CD4-positive, alpha-beta T cell treated with Interferon alpha-2 for 1 hour (primary cell): ENCODE measurements around the gene MICAL3.

Experiments used
- DNase-seq, 2 donors: peaks; one replicate each; pipeline ENCODE4 v3.0.0-alpha.2; 2020 to 2022

MICAL3 gene

GRCh38 chr22:17906978-17907747 is 117.2 kb downstream of the MICAL3 start:
- DNase-seq = no peak

GRCh38 chr22:17905445-17905844 is 118.9 kb downstream of the MICAL3 start:
- DNase-seq = no peak

- no peak for DNase-seq
Observed at GRCh38 chr22:17903564-17904295, 120.6 kb downstream of the MICAL3 start.

- no peak for DNase-seq
Observed at GRCh38 chr22:17902960-17903359, 121.4 kb downstream of the MICAL3 start.

GRCh38 chr22:17898375-17898774 is 126.0 kb downstream of the MICAL3 start:
- no peak for DNase-seq

GRCh38 chr22:17897858-17898257 is 126.5 kb downstream of the MICAL3 start:
- DNase-seq = no peak

- no peak for DNase-seq
Observed at GRCh38 chr22:17897426-17897825, 126.9 kb downstream of the MICAL3 start.

- no peak for DNase-seq
Observed at GRCh38 chr22:17896586-17896985, 127.8 kb downstream of the MICAL3 start.

GRCh38 chr22:17893900-17894535 is 130.3 kb downstream of the MICAL3 start:
- DNase-seq = no peak

- no peak for DNase-seq
Observed at GRCh38 chr22:17892376-17892775, 132.0 kb downstream of the MICAL3 start.

- DNase-seq = no peak
Observed at GRCh38 chr22:17891481-17892167, 132.7 kb downstream of the MICAL3 start.

GRCh38 chr22:17890892-17891291 is 133.5 kb downstream of the MICAL3 start:
- DNase-seq = no peak

- no peak for DNase-seq
Observed at GRCh38 chr22:17890245-17890671, 134.1 kb downstream of the MICAL3 start.

GRCh38 chr22:17888855-17889254 is 135.5 kb downstream of the MICAL3 start:
- DNase-seq = no peak

- no peak for DNase-seq
Observed at GRCh38 chr22:17888439-17888838, 135.9 kb downstream of the MICAL3 start.

GRCh38 chr22:17884893-17885292 is 139.5 kb downstream of the MICAL3 start:
- no peak for DNase-seq

- no peak for DNase-seq
Observed at GRCh38 chr22:17884084-17884483, 140.3 kb downstream of the MICAL3 start.

GRCh38 chr22:17883356-17883755 is 141.0 kb downstream of the MICAL3 start:
- no peak for DNase-seq

GRCh38 chr22:17882727-17883126 is 141.6 kb downstream of the MICAL3 start:
- no peak for DNase-seq

GRCh38 chr22:17882162-17882561 is 142.2 kb downstream of the MICAL3 start:
- no peak for DNase-seq

GRCh38 chr22:17881366-17881765 is 143.0 kb downstream of the MICAL3 start:
- no peak for DNase-seq

GRCh38 chr22:17880468-17880867 is 143.9 kb downstream of the MICAL3 start:
- DNase-seq = no peak

- DNase-seq = no peak
Observed at GRCh38 chr22:17880020-17880419, 144.3 kb downstream of the MICAL3 start.
